IMR-90 (cell line): ENCODE data around the gene SNRPD1. TPM values are rescaled to one million over a fixed set of nuclear protein-coding genes. Genes with fewer than 3 reads are reported as not detected.

Experiments used
- ATAC-seq: fragments of 200-7000 bp; cut with Tn5 transposase; 2 replicates; pipeline ENCODE4 v1.9.1; 2020; ENCODE audit warnings: low read depth, mild to moderate bottlenecking, moderate library complexity
- BruUV-seq: library from RNA; stranded (reverse); fragments of 400-500 nt; replicated peaks from 2 replicates; lab custom pipeline; 2021; lab: Mats Ljungman, UMichigan
- CTCF ChIA-PET: fragments of 300-600 bp; formaldehyde crosslinking; extraction: SDS; loops from one replicate; lab custom pipeline; 2021; ENCODE audit warnings: antibody characterized with exemption; lab: Yijun Ruan, JAX
- POLR2A ChIA-PET: fragments of 300-600 bp; sonication (Branson Sonifier 250); formaldehyde crosslinking; loops from one replicate; lab custom pipeline; 2022; ENCODE audit warnings: antibody characterized with exemption; ENCODE audit not compliant: unreplicated experiment; lab: Charles Lee
- DNase-seq: peaks from one replicate; pipeline ENCODE4 v3.0.0; 2013
- H2AFZ ChIP-seq: replicated peaks from 2 replicates; pipeline ENCODE3; 2013; ENCODE audit warnings: low read length, mild to moderate bottlenecking; ENCODE audit not compliant: poor library complexity
- H2AK5ac ChIP-seq: 2 replicates; pipeline ENCODE4 v1.6.1; 2013; ENCODE audit warnings: low read depth, low read length, inconsistent platforms
- H2AK9ac ChIP-seq: replicated peaks from 2 replicates; pipeline ENCODE3; 2013; ENCODE audit warnings: mild to moderate bottlenecking, low read depth, low read length, moderate library complexity; ENCODE audit not compliant: poor library complexity
- H2BK120ac ChIP-seq: 2 replicates; pipeline ENCODE4 v1.6.1; 2013; ENCODE audit warnings: low read depth, low read length, inconsistent platforms
- H2BK15ac ChIP-seq: 3 replicates; pipeline ENCODE4 v1.6.1; 2013; ENCODE audit warnings: low read depth, low read length, inconsistent platforms
- H2BK20ac ChIP-seq: 2 replicates; pipeline ENCODE4 v1.6.1; 2013; ENCODE audit warnings: low read depth, mild to moderate bottlenecking, inconsistent platforms, low read length, moderate library complexity
- H2BK5ac ChIP-seq: 2 replicates; pipeline ENCODE4 v1.6.1; 2013; ENCODE audit warnings: mild to moderate bottlenecking, low read depth, low read length, inconsistent platforms; ENCODE audit not compliant: poor library complexity, severe bottlenecking
- H3K14ac ChIP-seq: replicated peaks from 2 replicates; pipeline ENCODE4 v1.6.1; 2013; ENCODE audit warnings: low read depth, low read length, inconsistent platforms
- H3K18ac ChIP-seq: 2 replicates; pipeline ENCODE4 v1.6.1; 2013; ENCODE audit warnings: low read depth, low read length, control low read depth
- H3K23ac ChIP-seq: 2 replicates; pipeline ENCODE4 v1.6.1; 2013; ENCODE audit warnings: low read depth, low read length, inconsistent platforms
- H3K27ac ChIP-seq: 2 replicates; pipeline ENCODE4 v1.5.1; 2013; ENCODE audit warnings: mild to moderate bottlenecking, control low read depth, low read length; ENCODE audit not compliant: insufficient read depth
- H3K27me3 ChIP-seq: 2 replicates; pipeline ENCODE4 v1.6.1; 2013; ENCODE audit warnings: low read length; ENCODE audit not compliant: control insufficient read depth, insufficient read depth
- H3K36me3 ChIP-seq: 2 replicates; pipeline ENCODE4 v1.6.1; 2013; ENCODE audit warnings: low read length, mixed read lengths; ENCODE audit not compliant: control insufficient read depth, insufficient read depth
- H3K4ac ChIP-seq: 2 replicates; pipeline ENCODE4 v1.6.1; 2013; ENCODE audit warnings: low read depth, low read length, inconsistent platforms
- H3K4me1 ChIP-seq: 2 replicates; pipeline ENCODE4 v1.6.1; 2013; ENCODE audit warnings: low read length, mixed read lengths; ENCODE audit not compliant: control insufficient read depth, insufficient read depth
- H3K4me2 ChIP-seq: 2 replicates; pipeline ENCODE4 v1.6.1; 2013; ENCODE audit warnings: low read depth, mild to moderate bottlenecking, control low read depth, low read length, moderate library complexity
- H3K4me3 ChIP-seq: 2 replicates; pipeline ENCODE4 v1.5.1; 2013; ENCODE audit warnings: low read depth, mild to moderate bottlenecking, control low read depth, low read length, moderate library complexity; ENCODE audit not compliant: insufficient read depth
- H3K56ac ChIP-seq: 2 replicates; pipeline ENCODE4 v1.6.1; 2013; ENCODE audit warnings: low read length, inconsistent platforms; ENCODE audit not compliant: insufficient read depth; ENCODE audit errors: extremely low read depth
- H3K79me1 ChIP-seq, 2 experiments: 2 replicates each; pipeline ENCODE4 v1.6.1; 2013; ENCODE audit warnings: low read length in 2 of 2, inconsistent platforms in 1 of 2, low read depth in 1 of 2
- H3K9ac ChIP-seq: 2 replicates; pipeline ENCODE4 v1.6.1; 2013; ENCODE audit warnings: low read depth, low read length, control low read depth
- H3K9me1 ChIP-seq: 2 replicates; pipeline ENCODE4 v1.6.1; 2013; ENCODE audit warnings: low read length, inconsistent platforms; ENCODE audit not compliant: insufficient read depth
- H3K9me3 ChIP-seq: 2 replicates; pipeline ENCODE4 v1.6.1; 2013; ENCODE audit warnings: low read length; ENCODE audit not compliant: control insufficient read depth, insufficient read depth
- H4K20me1 ChIP-seq: 2 replicates; pipeline ENCODE4 v1.6.1; 2013; ENCODE audit warnings: low read length, inconsistent platforms; ENCODE audit not compliant: insufficient read depth
- H4K5ac ChIP-seq: 2 replicates; pipeline ENCODE4 v1.6.1; 2013; ENCODE audit warnings: mild to moderate bottlenecking, low read depth, low read length, control low read depth
- H4K8ac ChIP-seq, 2 experiments: 2 replicates each; pipeline ENCODE4 v1.6.1; 2013; ENCODE audit warnings: low read depth in 2 of 2, low read length in 2 of 2, control low read depth in 1 of 2, inconsistent platforms in 1 of 2
- H4K91ac ChIP-seq: 2 replicates; pipeline ENCODE4 v1.6.1; 2013; ENCODE audit warnings: low read depth, low read length, inconsistent platforms; ENCODE audit not compliant: insufficient read depth
- CEBPB ChIP-seq: IDR thresholded peaks from 2 replicates; pipeline ENCODE4 v1.6.1; 2012; ENCODE audit warnings: low read depth, low read length, improper control_type of control experiment
- ELK1 ChIP-seq: fragments of 150-350 bp; IDR thresholded peaks from 2 replicates; pipeline ENCODE4 v1.6.1; 2016; ENCODE audit warnings: low read depth, mild to moderate bottlenecking, low read length, moderate library complexity, borderline replicate concordance
- FOS ChIP-seq: fragments of 150-350 bp; IDR thresholded peaks from 2 replicates; pipeline ENCODE4 v1.6.1; 2016; ENCODE audit warnings: low read depth, low read length
- MAFK ChIP-seq: IDR thresholded peaks from 2 replicates; pipeline ENCODE4 v1.6.1; 2012; ENCODE audit warnings: low read depth, low read length, improper control_type of control experiment
- MAZ ChIP-seq: IDR thresholded peaks from 2 replicates; pipeline ENCODE4 v1.6.1; 2012; ENCODE audit warnings: low read depth, mild to moderate bottlenecking, low read length, improper control_type of control experiment, moderate library complexity, borderline replicate concordance
- MXI1 ChIP-seq: IDR thresholded peaks from 2 replicates; pipeline ENCODE4 v1.6.1; 2012; ENCODE audit warnings: low read depth, mild to moderate bottlenecking, low read length, moderate library complexity, borderline replicate concordance
- dilution Hi-C: fragments of 300-500 bp; cut with HindIII; formaldehyde crosslinking; loops from one replicate; pipeline ENCODE4 v1.14.3; 2018; ENCODE audit warnings: low sequenced_read_pairs; ENCODE audit not compliant: unreplicated experiment
- in situ Hi-C: fragments of 300-500 bp; cut with MboI; formaldehyde crosslinking; loops from 3 replicates; pipeline ENCODE4 v1.14.3; 2019; ENCODE audit warnings: low sequenced_read_pairs, inconsistent platforms, mixed read lengths
- intact Hi-C: fragments of 100-400 bp; cut with micrococcal nuclease; formaldehyde crosslinking; loops from 2 replicates; pipeline ENCODE4 v1.10.0; 2022
- polyA plus RNA-seq, 3 experiments: library from polyadenylated mRNA; depleted of rRNA; stranded (reverse); fragments of >200 nt; gene quantifications; 2 replicates each; pipeline ENCODE4 v1.2.3, GENCODE V29; 2012; ENCODE audit warnings: low replicate concordance in 1 of 3
- total RNA-seq: library from RNA; depleted of rRNA; stranded (reverse); fragments of >200 nt; gene quantifications from 2 replicates; pipeline ENCODE4 v1.2.3, GENCODE V29; 2012

Gene SNRPD1
- total and polyA plus RNA-seq, 2 of the 4 experiments (the other 2 are of a cell fraction): 6.8 to 19.8 TPM

DNA sequence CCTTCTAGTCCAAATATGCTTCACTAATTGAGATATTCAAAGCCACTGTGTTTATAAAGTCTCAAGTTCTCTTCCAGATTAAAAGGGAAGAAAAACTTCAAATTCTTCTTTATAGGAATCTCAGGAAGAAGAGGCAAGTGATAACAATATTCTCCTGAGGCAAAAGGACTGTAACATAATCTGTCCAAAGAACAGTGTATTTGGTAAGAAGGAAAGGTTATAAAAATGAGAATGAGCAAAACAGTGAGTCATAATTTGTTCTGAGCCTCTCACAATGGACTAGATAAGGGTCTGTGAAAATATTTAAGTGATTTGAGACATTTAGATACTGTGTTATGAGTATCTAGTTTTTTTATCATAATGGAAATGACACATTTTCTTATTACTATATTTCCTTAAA, 44.3 kb downstream of the SNRPD1 start:
- Histone ChIP-seq H3K9ac (no peak overlapping the region), H3K9me1 (no peaks in the 10 kb centered on the region; the same call in 1 of the 2 replicates), H3K4me3 (no peak overlapping the region), H4K20me1 (no peaks in the 10 kb centered on the region), H3K27me3 (no peaks in the 10 kb centered on the region), H3K4ac (no peak overlapping the region), H2BK20ac (no peak overlapping the region), H2BK5ac (no peak overlapping the region), H4K5ac (no peak overlapping the region), H3K4me2 (no peak overlapping the region), H3K18ac (no peak overlapping the region), H4K91ac (no peak overlapping the region), H3K14ac (no peak overlapping the region), H3K4me1 (peaks cover 3% of the 10 kb centered on the region; the same call in 1 of the 2 replicates), H3K23ac (no peak overlapping the region), H2BK120ac (no peak overlapping the region), H3K9me3 (no peaks in the 10 kb centered on the region), H2AK5ac (no peak overlapping the region), H2AK9ac (no peak overlapping the region), H4K8ac (no peak overlapping the region), H2AFZ (no peak overlapping the region), H3K27ac (no peak overlapping the region), H2BK15ac (no peak overlapping the region), H3K79me1 (no peaks in the 10 kb centered on the region), H3K56ac (no peak overlapping the region), H3K36me3 (no peaks in the 10 kb centered on the region)
- ATAC-seq (peak; percentile 88), DNase-seq (peak; percentile 69)
- dilution Hi-C loops (no loop called here), intact Hi-C loops (no loop called here), in situ Hi-C loops (no loop called here)
- TF ChIP-seq ELK1: no peak
- TF ChIP-seq MAFK: no peak
- TF ChIP-seq FOS: peak; percentile 40; the same call in 1 of the 2 replicates
- no peak for TF ChIP-seq MXI1
- no peak for TF ChIP-seq MAZ
- no peak for TF ChIP-seq CEBPB
- POLR2A ChIA-PET: interaction anchor here (0.7 kb wide), 1 partner anchor 48 kb away, joined by 3 read pairs; the partner anchor contains the start of gene ABHD3
- no TSS peak for BruUV-seq
- CTCF ChIA-PET: no interaction called here
